Caki2 (cell line): Measurements from ENCODE around the gene SMOC2. TPM values are rescaled to one million over a fixed set of nuclear protein-coding genes. Genes with fewer than 3 reads are reported as not detected.

Experiments
- DNase-seq: peaks from one replicate; pipeline ENCODE4 v3.0.0-alpha.2; 2015; ENCODE audit warnings: low read depth
- in situ Hi-C: cut with HindIII; loops from 2 replicates; pipeline ENCODE4 v1.10.0; 2016; ENCODE audit warnings: low sequenced_read_pairs, low pct_unique_long_range_greater_than_20kb, mixed read lengths
- total RNA-seq: library from RNA; depleted of rRNA; stranded (reverse); fragments of >200 nt; shearing (Covaris generic); gene quantifications from 2 replicates; pipeline ENCODE4 v1.2.3, GENCODE V29; 2014; ENCODE audit warnings: low replicate concordance; rRNA removed

The SMOC2 gene
- 0.68 TPM in 1 of 2 replicates, not detected in the other for total RNA-seq

GRCh38 chr6:168440520-168441433 is at the start of gene SMOC2:
Gene SMOC2 (plus strand): TSS chr6:168441184. CDS start chr6:168441371, 187 bp downstream.
- in situ Hi-C loops, result no loop called here

GRCh38 chr6:168393126-168393870 is 47.7 kb upstream of the SMOC2 start:
- in situ Hi-C loops, result no loop called here
- no peak for DNase-seq

More at GRCh38 chr6:168440520-168441433, at the start of gene SMOC2:
- peak; percentile 35 for DNase-seq

- in situ Hi-C loops, result no loop called here
- no peak for DNase-seq
Observed at GRCh38 chr6:168394606-168395005, 46.4 kb upstream of the SMOC2 start.

GRCh38 chr6:168395983-168396382 is 45.0 kb upstream of the SMOC2 start:
- in situ Hi-C loops, result no loop called here

GRCh38 chr6:168396561-168396960 is 44.4 kb upstream of the SMOC2 start:
- DNase-seq, result no peak
- in situ Hi-C loops, result no loop called here

More at GRCh38 chr6:168395983-168396382, 45.0 kb upstream of the SMOC2 start:
- DNase-seq, result no peak

GRCh38 chr6:168397012-168397411 is 44.0 kb upstream of the SMOC2 start:
- in situ Hi-C loops, result no loop called here
- no peak for DNase-seq

- DNase-seq, result no peak
- in situ Hi-C loops, result no loop called here
Observed at GRCh38 chr6:168400037-168400436, 40.9 kb upstream of the SMOC2 start.

GRCh38 chr6:168403370-168404005 is 37.5 kb upstream of the SMOC2 start:
- no peak for DNase-seq
- in situ Hi-C loops, result no loop called here

- DNase-seq, result no peak
Observed at GRCh38 chr6:168404560-168404959, 36.4 kb upstream of the SMOC2 start.

GRCh38 chr6:168407842-168408241 is 33.1 kb upstream of the SMOC2 start:
- in situ Hi-C loops, result no loop called here

More at GRCh38 chr6:168404560-168404959, 36.4 kb upstream of the SMOC2 start:
- in situ Hi-C loops, result no loop called here

GRCh38 chr6:168408504-168409136 is 32.4 kb upstream of the SMOC2 start:
- in situ Hi-C loops, result no loop called here
- DNase-seq, result no peak

More at GRCh38 chr6:168407842-168408241, 33.1 kb upstream of the SMOC2 start:
- DNase-seq, result no peak

GRCh38 chr6:168410035-168410434 is 30.9 kb upstream of the SMOC2 start:
- in situ Hi-C loops, result no loop called here
- no peak for DNase-seq

- in situ Hi-C loops, result no loop called here
- no peak for DNase-seq
Observed at GRCh38 chr6:168410554-168411011, 30.4 kb upstream of the SMOC2 start.

GRCh38 chr6:168411130-168411529 is 29.9 kb upstream of the SMOC2 start:
- in situ Hi-C loops, result no loop called here
- DNase-seq, result no peak

- in situ Hi-C loops, result no loop called here
- no peak for DNase-seq
Observed at GRCh38 chr6:168411793-168412192, 29.2 kb upstream of the SMOC2 start.

GRCh38 chr6:168412456-168412855 is 28.5 kb upstream of the SMOC2 start:
- in situ Hi-C loops, result no loop called here
- DNase-seq, result no peak

- DNase-seq, result no peak
- in situ Hi-C loops, result no loop called here
Observed at GRCh38 chr6:168413018-168413720, 27.8 kb upstream of the SMOC2 start.
